Measurements from ENCODE around the gene CAND2. TPM values are rescaled to one million over a fixed set of nuclear protein-coding genes. Genes with fewer than 3 reads are reported as not detected.

CAND2 gene
- total and polyA plus RNA-seq, 9 of the 15 experiments (the other 6 are each of a cell fraction or from before 2014, with no cell fraction given), result 0.91 to 14.9 (median 4.3) TPM

DNA sequence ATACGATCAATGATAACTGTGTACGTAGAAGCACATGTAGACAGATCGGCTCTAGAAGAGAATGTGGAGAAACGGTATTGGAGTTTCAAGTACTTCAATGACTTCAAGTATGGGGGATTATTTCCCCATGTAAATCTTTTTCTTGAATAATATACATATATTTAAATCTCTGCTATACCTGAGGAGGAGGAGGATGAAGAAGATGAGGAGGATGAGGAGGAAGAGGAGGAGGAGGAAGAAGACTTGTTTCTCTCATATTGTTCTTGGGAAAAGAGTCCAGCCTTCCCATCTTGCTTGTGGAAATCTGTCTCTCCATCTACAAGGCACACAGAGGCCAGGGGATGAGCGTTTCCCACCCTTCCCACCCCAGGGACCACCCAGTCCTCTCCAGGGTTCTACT lies 48.0 kb upstream of the CAND2 start:
- no peaks in the 10 kb centered on the region for H3K79me2 ChIP-seq (ENCODE audit: control insufficient read depth, insufficient read depth, low read length)
- no peak overlapping the region for H2AFZ ChIP-seq (ENCODE audit: low read depth, low read length)
- no peak overlapping the region for H3K9ac ChIP-seq (ENCODE audit: insufficient read depth in 1 of 2, low read depth in 2 of 2, low read length in 2 of 2)
- DNase-seq (ENCODE audit: extremely low read depth in 1 of 4, low spot score in 3 of 4) (no peak), FAIRE-seq (no peak), ATAC-seq (no peak)
- no peaks in the 10 kb centered on the region for H4K20me1 ChIP-seq (replicated peaks; ENCODE audit: control insufficient read depth, insufficient read depth, low read length)
- ChIA-PET POLR2A (interaction anchor here (1.2 kb wide), 2 partner anchors 18 to 26 kb away, joined by 3 to 4 read pairs; no protein-coding TSS in a partner anchor), CTCF (ENCODE audit: low intra/inter-chr PET ratio) (no interaction called here)
- TF ChIP-seq SAFB2 (IDR thresholded peaks at IDR 0.05; ENCODE audit: borderline replicate concordance, low read depth, low read length, severe bottlenecking) (no peak), CEBPB (tag; IDR thresholded peaks at IDR 0.05) (no peak), BHLHE40 (IDR thresholded peaks at IDR 0.05; ENCODE audit: low read length) (no peak), BMI1 (IDR thresholded peaks at IDR 0.05; ENCODE audit: low read length) (no peak), OTX1 (CRISPR knock-in tag; IDR thresholded peaks at IDR 0.05) (no peak), ZNF699 (CRISPR knock-in tag; IDR thresholded peaks at IDR 0.05; ENCODE audit: insufficient replicate concordance) (no peak), KDM1A (IDR thresholded peaks at IDR 0.05) (no peak)
- in situ Hi-C loops (cut with MboI), result loop anchor here (25.0 kb wide), 1 partner anchor 761 kb away; no protein-coding TSS in a partner anchor
- H3K4me3 ChIP-seq, result no peak overlapping the region
- no TSS peak for BruUV-seq (replicated peaks)
- intact Hi-C loops (cut with micrococcal nuclease), result no loop called here
- no peaks in the 10 kb centered on the region for H3K9me3 ChIP-seq (replicated peaks; ENCODE audit: control insufficient read depth, insufficient read depth, low read depth, low read length)
- no peak overlapping the region for H3K27ac ChIP-seq (ENCODE audit: extremely low read depth, low read depth, low read length)
- H3K36me3 ChIP-seq (ENCODE audit: control insufficient read depth, insufficient read depth, low read length), result no peaks in the 10 kb centered on the region
- H3K27me3 ChIP-seq (ENCODE audit: control insufficient read depth in 2 of 2, insufficient read depth in 2 of 2, low read length in 2 of 2), result peaks cover 13 to 16% of the 10 kb centered on the region in 2 experiments; a peak in 4 of 5 replicates
- no peak overlapping the region for H3K4me2 ChIP-seq (ENCODE audit: insufficient read depth, low read length)
- 11% methylated on average over 5 of the region's 5 CpGs for WGBS (ENCODE audit: insufficient coverage, low coverage, missing lambda C conversion rate)
- peaks cover 0 to 19% of the 10 kb centered on the region in 2 experiments; a peak in 4 of 5 replicates for H3K4me1 ChIP-seq (replicated peaks in 1 of 2; ENCODE audit: control insufficient read depth in 2 of 2, insufficient read depth in 2 of 2, low read length in 2 of 2)
- no peaks in the 10 kb centered on the region for H3K9me1 ChIP-seq (ENCODE audit: control insufficient read depth, insufficient read depth, low read length)

Data from K562 (cell line).